GM19240 (cell line): ENCODE results near the gene FNDC3B.

Experiments used
- DNase-seq: peaks from one replicate; pipeline ENCODE4 v3.0.0; 2011; ENCODE audit warnings: low spot score; ENCODE audit not compliant: insufficient read length

FNDC3B gene

DNA sequence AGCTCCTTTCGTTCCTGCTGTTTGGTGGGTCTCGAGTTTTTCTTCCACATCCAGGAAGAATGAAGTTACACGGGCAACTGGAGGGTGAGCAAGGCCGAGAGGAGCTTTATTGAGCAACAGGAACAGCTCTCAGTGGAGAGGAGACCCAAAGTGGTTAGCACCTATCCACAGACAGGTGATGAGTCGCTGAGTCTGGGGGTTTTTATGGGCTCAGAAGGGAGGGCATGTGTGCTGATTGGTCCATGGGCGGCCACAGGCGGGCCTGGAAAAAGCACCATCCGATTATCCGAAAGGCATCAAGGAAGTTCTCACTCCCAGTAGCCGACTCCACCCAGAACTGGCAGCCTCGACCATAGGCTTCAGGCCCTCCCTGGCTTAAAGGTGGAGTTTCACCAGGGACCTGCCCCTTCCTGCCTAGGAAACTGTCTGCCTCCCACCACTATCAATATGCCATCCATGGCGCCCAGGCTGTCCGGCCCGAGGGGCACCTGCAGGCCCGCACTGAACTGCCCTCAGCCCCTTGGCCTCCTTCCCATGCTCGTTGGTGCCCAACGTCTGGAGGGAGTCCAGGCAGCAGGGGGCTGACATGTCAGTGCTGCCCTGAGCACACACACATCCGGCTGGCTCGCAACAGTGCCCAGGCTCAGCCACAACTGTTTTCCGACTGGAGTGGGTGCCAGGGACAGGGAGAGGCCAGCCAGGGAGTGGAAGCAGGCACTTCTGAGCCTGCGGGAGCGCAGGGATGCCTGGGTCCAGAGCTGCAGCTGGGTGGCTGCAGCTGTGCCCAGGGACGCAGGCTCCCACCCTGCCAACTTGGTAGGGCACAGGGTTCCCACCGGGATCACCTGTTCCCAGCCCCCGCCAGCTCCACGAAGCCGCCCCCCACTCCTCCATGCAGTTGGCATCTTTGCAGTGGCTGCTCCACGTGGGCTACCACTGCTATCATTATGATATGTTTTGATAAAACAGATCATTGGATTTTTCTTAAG is 170.2 kb downstream of the FNDC3B start:
- no peak for DNase-seq

DNA sequence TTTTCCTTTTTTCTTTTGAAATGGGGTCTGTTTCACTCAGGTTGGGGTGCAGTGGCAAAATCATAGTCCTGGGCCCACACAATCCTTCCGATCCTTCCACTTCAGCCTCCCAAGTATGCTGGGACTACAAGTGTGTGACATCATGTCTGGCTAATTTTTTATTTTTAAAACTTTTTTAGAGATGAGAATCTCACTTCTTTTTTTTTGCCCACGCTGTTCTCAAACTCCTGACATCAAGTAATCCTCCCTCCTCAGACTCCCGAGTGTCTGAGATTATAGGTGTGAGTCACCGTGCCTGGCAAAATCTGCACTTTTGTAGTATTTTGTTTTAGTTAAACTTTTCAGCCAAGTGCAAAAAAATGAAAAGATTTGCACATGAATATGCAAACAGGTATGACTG is 171.0 kb downstream of the FNDC3B start:
- DNase-seq: no peak

DNA sequence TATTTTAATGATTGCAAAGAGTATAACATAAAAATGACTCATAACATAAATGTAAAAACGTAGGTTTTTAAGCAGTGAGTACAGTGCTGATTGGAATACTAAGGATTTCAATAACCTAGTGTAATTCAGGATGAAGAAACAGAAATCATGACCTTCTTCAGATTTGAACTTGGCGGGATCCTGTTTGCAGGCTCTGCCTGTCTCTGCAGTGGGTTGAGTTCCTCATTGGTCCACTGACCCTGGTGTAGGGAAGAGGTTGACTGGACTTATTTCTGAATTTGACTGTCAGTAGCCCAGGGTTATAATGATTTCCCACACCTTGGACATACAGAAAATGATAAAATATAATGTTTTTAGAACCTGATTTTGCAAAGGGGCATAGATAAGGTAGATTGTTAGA is 171.7 kb downstream of the FNDC3B start:
- DNase-seq: no peak

DNA sequence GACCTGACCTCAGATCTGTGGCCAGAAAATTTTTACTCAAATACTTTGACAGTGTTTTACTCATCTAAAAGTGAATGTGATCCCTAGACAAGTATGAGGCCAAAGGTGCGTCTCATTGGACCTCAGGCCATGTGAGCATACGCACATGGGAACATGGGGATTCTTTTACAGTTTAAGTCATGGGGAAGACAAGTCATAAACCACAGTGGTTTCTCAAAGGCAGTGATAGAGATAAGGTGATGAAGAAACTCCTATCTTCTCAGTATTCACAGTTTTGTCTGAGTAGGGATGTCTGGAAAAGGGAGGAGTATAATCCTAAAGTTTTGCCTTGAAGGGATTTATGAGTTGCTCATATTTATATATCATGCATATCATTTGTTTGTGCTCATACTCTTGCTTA is 173.8 kb downstream of the FNDC3B start:
- DNase-seq: no peak

DNA sequence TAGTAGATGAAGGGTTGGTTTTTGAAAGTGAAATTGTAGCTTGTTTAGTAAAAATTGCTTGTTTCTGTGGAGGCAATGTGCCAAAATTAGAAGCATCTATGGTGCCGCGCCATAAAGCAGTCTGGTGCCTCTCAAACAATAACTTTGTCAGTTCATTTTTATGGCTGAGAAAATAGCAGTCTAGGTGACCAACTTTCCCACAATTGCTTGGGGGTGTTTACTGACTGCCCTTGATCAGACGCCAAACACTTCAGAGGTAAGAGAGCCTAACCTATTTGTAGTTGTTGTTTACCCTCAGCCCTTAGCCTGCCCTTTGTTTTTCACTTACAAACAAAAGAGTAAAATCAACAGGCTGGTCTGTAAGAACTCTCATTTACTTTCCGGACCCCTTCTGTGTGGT is 174.5 kb downstream of the FNDC3B start:
- DNase-seq: no peak

DNA sequence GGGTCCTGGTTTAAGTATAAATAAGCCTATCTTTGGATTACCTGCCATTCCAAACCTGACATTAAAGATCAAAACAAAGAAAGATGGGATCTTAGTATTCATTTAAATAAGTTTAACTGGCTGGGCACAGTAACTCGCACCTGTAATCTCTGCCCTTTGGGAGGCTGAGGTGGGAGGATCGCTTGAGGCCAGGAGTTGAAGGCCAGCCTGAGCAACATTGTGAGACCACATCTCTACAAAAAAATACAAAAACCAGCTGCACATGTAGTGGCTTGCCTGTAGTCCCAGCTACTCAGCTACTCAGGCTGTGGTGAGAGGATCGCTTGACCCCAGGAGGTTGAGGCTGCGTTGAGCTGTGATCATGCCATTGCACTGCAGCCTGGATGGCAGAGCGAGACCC is 176.9 kb downstream of the FNDC3B start:
- DNase-seq: no peak

DNA sequence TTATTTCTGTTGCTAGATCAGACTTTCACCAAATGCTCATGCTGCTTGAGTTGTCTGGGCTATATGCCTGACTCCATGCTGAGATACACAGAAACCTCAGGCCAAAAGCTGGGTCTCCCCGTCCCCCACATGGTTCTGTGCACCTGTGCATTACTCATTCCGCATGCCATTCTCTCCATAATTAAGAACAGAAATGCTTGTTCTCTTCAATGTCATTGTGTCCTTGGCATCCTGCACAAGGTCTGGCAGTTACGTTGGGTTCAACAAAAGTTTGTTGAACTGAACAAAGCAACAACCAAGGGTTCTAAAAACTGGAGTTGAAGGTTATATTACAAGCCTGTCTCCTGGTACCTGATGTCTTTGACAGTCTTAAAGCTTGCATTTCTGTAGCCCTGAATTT is 177.5 kb downstream of the FNDC3B start:
- DNase-seq: no peak

DNA sequence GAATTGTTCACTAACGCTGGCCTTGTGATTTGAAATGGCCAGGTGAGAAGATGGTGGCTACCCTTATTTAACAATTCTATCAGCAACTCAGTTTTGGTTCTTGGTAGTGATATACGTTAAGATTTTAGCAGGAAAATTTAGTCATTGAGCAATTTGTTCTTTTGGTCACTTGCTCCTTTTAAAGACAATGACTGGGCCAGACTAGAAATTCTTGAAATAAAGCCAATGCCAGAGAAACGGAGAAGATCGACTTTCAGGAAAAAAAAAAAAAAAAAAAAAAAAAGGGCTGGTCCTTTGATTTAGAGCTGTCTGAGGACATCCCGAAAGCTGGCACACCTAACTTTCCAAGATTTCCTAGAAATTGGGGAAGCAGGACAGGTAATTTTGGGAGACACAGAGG is 178.5 kb downstream of the FNDC3B start:
- no peak for DNase-seq

DNA sequence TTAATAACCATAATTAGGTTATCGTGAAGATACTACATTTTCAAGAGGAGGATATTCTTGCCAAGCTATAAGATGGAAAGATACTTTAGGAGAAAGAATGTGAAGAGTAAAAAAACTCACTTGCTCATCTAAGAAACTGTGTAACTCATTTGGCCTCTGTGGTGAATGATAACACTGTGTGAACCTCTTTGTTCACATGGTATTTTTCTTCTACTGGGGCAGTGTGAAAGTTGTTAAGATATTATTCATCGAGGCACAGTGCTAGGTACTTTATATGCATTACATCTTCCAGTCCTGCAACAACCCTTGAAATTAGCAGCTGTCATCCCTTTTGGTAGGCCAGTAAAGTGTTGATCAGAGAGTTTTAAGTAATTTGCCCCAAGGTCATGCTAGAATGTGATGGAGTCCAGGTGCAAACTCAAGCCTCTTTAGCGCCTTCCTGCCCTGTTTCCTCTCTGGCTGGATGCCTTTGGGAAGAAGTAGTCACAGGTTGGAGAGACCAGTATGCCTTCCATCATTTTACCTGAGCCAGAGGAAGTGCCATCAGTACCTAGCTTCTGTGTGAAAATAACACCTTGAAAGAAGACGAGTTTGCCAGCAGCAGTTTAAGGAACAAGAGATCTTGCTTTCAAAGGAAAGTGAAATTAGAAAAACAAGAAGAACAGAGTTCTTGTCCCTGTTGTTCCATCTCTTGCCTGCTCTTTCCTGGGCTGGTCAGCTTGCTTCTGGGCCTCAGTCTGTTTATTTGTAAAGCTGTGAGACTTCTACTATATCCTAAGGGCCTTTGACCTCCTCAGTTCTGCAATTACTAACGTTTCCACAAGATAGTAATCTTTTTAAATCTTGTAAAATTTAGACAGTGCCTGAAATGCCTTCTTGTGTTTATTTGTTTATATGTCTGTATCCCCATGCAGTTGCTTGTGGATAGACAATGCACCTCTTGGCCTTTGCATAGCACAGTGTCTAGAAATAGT is 179.3 kb downstream of the FNDC3B start:
- DNase-seq: no peak

DNA sequence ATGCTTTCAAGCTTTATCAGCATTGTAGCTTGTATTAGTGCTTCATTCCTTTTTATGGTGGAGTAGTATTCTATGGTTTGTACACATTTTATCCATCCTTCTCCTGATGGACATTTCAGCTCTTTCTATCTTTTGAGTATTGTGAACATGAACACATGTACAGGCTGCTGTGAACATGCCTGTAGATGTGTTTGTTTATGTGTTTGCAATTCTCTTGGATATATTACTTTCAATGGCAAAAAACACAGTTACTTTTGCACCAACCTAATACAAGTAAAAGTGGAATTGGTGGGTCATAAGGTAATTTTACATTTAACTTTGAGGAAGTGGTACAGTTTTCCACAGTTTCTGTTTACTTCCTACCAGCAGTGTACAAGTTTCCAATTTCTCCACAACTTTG is 180.4 kb downstream of the FNDC3B start:
- no peak for DNase-seq

DNA sequence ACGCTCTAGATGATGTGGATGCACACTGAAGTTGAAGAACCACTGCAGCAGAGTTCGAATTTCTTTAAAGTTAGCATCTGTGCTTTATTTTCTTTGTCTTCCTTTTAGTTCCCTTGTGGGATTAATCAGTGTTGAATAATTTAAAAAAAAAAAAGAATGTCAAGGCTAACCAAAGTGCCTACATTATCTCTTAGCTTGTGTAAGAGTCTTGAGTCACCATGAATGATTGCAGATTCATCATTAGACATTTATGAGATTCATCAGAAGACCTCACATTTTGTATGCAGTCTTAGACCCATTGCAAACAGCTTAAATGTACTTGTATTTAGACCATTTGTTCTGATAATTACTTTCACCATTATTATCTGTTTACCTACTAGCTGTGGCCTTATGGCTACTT is 182.2 kb downstream of the FNDC3B start:
- DNase-seq: no peak

DNA sequence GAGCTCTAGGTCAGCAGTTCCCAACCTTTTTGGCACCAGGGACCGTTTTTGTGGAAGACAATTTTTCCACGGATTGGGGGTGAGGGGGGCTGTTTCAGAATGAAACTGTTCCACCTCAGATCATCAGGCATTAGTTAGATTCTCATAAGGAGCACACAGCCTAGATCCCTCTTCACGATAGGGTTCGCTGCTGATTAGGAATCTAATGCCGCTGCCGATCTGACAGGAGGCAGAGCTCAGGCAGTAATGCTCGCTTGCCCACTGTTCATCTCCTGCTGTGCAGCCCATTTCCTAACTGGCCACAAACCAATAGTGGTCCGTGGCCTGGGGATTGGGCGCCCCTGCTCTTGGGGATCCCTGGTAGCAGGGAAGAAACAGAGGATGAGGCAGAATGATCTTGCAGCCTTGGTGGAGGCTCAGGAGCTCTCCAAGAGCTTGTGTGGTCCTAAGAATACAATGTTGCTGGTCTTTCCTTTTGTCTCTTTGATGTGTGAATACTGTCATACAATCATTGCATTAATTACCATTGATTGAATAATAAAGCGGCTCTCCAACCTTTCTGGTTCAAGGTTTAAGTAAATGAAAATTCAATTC is 183.2 kb downstream of the FNDC3B start:
- no peak for DNase-seq

DNA sequence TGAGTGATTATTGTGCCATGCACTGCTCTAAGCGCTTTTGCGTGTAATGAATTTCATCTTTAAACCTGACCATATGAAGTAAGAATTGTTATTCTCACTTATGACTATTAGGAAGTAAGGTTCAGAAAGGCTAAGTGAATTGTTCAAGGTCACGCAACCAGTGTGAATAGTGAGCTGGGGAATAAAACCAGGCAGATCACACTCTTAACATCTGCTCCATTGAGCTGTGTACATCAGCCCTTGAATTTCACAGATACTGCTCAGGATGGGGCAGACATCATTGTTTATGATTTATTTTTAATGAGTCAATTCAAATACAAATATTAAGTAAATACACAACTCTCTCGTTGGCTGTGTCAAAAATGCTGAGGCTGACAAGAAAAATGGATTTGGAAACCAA is 184.5 kb downstream of the FNDC3B start:
- no peak for DNase-seq

DNA sequence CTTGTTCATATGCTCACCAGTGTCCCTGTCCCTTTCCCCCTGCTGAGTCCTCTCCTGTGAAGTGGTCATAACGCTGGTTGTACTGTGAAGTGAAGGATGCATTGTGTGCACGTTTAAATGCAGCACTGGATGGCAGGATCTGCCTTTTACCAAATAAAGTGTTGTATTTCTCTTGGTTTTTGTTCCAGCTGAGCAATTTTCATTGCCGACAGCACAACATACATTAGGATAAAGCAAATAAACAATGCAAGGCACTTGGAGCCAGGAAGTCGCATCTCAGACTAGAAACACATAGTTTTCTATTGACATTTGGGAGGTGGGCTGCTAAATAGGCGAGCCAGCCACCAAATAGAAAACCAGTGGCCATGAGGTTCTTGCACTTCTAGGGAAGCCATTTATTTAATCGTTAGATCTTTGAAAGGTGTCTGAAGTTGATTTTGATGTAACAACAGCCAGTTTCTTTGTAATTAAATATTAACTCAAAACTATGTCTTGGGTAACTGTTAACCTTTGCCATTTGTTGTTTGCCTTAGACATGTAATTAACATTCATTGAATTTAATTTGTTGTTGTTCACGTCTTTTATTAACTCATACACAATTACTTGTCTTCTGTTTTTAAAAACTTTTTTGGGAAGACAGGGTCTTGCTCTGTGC is 185.3 kb downstream of the FNDC3B start:
- no peak for DNase-seq

DNA sequence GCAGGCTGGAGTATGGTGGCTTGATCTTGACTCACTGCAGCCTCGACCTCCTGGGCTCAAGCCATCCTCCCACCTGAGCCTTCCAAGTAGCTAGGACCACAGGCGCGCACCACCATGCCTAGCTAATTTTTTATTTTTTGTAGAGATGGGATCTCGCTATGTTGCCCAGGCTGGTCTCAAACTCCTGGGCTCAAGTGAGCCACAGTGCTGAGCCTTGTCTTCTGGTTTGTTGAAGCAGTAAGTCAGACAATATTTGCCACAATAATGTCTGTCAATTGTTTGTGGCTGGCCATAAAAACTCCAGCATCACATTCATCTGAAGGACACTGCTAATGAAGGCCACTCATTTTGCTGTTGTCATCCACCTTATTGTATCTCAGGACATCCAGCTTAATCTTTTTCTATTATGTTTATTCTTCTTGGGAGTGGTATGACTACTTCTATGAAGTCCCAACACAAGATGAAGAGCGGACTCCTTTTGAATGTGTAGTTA is 185.9 kb downstream of the FNDC3B start:
- DNase-seq: no peak

DNA sequence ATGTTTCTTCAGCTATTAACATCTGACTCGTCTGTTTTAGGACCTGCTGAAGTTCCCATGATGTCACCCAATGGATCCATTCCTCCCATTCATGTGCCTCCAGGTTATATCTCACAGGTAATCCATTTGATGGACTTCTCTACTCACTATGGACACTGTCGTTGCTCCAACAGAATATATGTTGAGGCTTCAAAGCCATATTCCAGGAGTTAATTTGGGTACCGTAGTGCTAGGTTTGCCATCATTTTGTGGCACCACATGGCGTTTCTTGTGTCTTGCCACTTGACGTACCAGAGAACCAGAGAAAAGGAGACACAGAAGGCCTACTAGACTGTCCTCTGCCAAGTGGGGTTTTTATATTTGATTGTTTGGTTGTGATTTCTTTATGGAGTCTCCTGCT is 187.5 kb downstream of the FNDC3B start:
- DNase-seq: no peak

DNA sequence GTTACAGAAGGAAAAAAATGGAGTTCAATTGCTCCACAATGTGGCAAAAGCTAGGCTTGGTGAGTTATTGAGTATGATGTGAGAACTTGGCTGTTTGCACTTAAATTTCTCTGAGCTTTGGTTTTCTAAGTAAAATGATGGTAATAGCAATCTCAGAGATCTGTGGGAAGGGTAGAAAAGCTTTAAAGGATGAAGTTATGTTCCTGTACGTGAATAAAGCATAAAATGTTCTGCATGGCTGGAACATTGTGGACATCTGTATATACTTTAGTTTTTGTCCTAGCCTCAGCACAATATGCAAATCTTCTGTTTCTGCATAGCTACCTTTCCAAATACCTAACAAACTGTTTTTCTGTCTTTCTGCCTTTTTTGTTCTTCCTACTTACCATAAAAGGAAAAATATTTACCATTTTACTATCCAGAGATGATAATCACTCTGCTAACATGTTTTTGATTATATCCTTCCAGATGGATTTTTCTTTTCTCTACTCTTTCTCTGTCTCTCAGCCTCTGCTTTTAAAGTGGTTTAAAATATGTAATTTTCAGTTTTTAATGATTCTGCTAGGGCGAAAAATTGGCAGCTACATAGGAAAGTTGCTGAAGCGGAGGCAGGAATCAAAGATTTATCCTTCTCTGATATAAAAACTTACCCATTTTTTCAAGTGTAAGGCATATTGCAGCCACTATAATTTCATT is 188.1 kb downstream of the FNDC3B start:
- DNase-seq: no peak

DNA sequence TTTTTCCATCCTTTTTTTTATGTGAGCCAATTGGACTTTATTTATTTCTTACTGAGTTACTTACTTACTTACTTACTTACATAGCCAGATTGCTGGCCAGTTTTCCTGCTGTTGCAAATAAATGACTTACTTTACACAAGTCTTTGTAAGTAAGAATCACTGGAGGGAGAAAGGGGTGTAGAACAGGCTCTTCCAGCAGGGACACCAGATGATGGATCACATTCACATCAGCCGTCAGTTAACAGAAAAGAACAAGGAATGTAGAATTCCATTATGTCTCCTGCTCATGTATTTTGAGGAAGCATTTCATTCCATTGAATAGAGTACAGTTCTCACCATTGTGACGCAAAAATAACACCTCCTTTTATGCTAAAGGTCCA is 188.6 kb downstream of the FNDC3B start:
- DNase-seq: no peak

DNA sequence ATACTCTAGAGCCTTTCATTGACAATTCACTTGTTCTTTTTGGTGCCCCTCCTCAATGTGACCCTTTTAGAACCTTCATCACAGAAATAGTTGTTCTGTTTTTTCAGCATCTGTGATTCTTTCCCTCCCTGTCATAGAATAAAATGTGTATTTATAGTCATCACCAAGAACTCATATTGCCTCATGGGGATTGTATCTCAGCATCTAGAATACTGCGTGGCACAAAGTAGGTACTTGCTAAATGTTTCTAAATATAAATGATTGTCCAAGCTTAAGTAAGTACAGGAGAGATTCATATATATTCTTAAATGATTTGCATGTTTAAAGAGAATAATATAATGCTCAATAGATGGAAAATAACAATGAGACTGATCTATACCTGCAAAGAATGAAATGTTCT is 190.1 kb downstream of the FNDC3B start:
- DNase-seq: no peak

DNA sequence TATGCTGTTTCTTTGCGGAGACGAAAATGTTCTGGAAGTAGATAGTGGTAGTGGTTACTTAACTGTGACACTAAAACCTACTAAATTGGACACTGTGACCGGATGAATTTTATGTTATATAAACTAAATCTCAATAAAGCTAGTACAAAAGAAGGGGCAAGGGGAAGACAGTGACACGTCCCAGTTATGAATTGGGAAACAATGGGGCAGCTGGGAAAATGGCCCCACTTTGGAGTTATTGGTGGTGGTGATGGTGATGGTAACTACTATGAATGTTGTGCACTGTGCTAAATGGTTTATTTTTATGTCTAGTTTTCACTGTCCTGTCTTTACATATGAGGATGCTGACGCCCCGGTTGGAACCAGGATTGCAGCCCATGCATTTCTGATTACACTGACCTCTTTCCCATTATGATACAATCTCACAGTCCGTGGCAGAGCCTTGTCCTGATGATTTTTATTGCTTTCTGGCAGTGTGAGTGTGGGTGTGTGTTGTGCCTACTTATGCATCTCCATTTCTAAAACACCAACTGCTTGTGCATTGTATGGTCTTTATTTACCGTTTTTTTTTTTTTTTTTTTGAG is 192.0 kb downstream of the FNDC3B start:
- DNase-seq: no peak
